Endothelial cell of umbilical vein (primary cell): ENCODE measurements around the gene CCNT2. TPM values are rescaled to one million over a fixed set of nuclear protein-coding genes. Genes with fewer than 3 reads are reported as not detected.

ENCODE experiments used
- BruUV-seq: library from RNA; stranded (reverse); fragments of 400-500 nt; replicated peaks from 2 replicates; lab custom pipeline; 2021; lab: Mats Ljungman, UMichigan
- CTCF ChIA-PET: fragments of 300-600, 350-600 bp; sonication (Branson Sonifier 250); formaldehyde crosslinking; loops from one replicate; lab custom pipeline; 2021; ENCODE audit warnings: antibody characterized with exemption, inconsistent platforms; lab: Charles Lee
- POLR2A ChIA-PET: fragments of 300-600, 350-600 bp; sonication (Branson Sonifier 250); formaldehyde crosslinking; loops from one replicate; lab custom pipeline; 2021; ENCODE audit warnings: antibody characterized with exemption, inconsistent platforms; lab: Charles Lee
- DNase-seq: peaks from one replicate; pipeline ENCODE4 v3.0.0-alpha.2; 2011; ENCODE audit warnings: low read depth, low spot score
- FAIRE-seq: peaks from 2 replicates; lab custom pipeline; 2011; peaks lifted over from hg19 to GRCh38; lab: Jason Lieb, UNC
- H2AFZ ChIP-seq: 2 replicates; pipeline ENCODE4 v1.6.0; 2012; ENCODE audit warnings: low read depth, low read length, control low read depth, inconsistent platforms
- H3K27ac ChIP-seq: 2 replicates; pipeline ENCODE4 v1.5.1; 2011; ENCODE audit warnings: low read depth, mild to moderate bottlenecking, control low read depth, low read length, moderate library complexity; ENCODE audit not compliant: insufficient read depth
- H3K27me3 ChIP-seq, 2 experiments: 2 replicates each; pipeline versions ENCODE4 v1.6.0 to v1.6.1; 2011; ENCODE audit warnings: low read length in 2 of 2, mixed read lengths in 1 of 2; ENCODE audit not compliant: control insufficient read depth in 2 of 2, insufficient read depth in 2 of 2
- H3K36me3 ChIP-seq, 2 experiments: 2 replicates in 1 of 2; 3 replicates in 1 of 2; pipeline ENCODE4 v1.5.1; 2011; ENCODE audit warnings: low read length in 2 of 2, mild to moderate bottlenecking in 1 of 2, moderate library complexity in 1 of 2; ENCODE audit not compliant: control insufficient read depth in 2 of 2, insufficient read depth in 2 of 2; ENCODE audit errors: extremely low read depth in 1 of 2
- H3K4me1 ChIP-seq: 3 replicates; pipeline ENCODE4 v1.5.1; 2011; ENCODE audit warnings: mild to moderate bottlenecking, low read length; ENCODE audit not compliant: control insufficient read depth, insufficient read depth; ENCODE audit errors: extremely low read depth
- H3K4me2 ChIP-seq: 2 replicates; pipeline ENCODE4 v1.6.1; 2011; ENCODE audit warnings: low read length, control low read depth, mixed read lengths; ENCODE audit not compliant: insufficient read depth
- H3K4me3 ChIP-seq, 3 experiments: fragments of 200-600 bp in 1 of 3; sonication (generic), shearing (Covaris generic) in 1 of 3; replicated peaks in 1 of 3; 2 replicates each; pipeline ENCODE4 v1.5.1; 2011 to 2016; ENCODE audit warnings: control low read depth in 3 of 3, low read length in 3 of 3, mild to moderate bottlenecking in 2 of 3, inconsistent platforms in 1 of 3, low read depth in 1 of 3, moderate library complexity in 1 of 3; ENCODE audit not compliant: insufficient read depth in 1 of 3
- H3K79me2 ChIP-seq: 2 replicates; pipeline ENCODE4 v1.6.0; 2012; ENCODE audit warnings: low read length, inconsistent platforms; ENCODE audit not compliant: control insufficient read depth, insufficient read depth
- H3K9ac ChIP-seq: replicated peaks from 2 replicates; pipeline ENCODE3; 2011; ENCODE audit warnings: low read length, control low read depth; ENCODE audit not compliant: insufficient read depth; ENCODE audit errors: extremely low read depth
- H3K9me1 ChIP-seq: replicated peaks from 3 replicates; pipeline ENCODE4 v1.6.0; 2011; ENCODE audit warnings: mild to moderate bottlenecking, low read length; ENCODE audit not compliant: control insufficient read depth, insufficient read depth; ENCODE audit errors: extremely low read depth
- H3K9me3 ChIP-seq: replicated peaks from 2 replicates; pipeline ENCODE4 v1.5.1; 2012; ENCODE audit warnings: low read length, inconsistent platforms; ENCODE audit not compliant: control insufficient read depth, insufficient read depth
- H4K20me1 ChIP-seq: replicated peaks from 2 replicates; pipeline ENCODE3; 2011; ENCODE audit warnings: mild to moderate bottlenecking, low read length; ENCODE audit not compliant: control insufficient read depth, insufficient read depth; ENCODE audit errors: extremely low read depth
- EZH2 ChIP-seq: IDR thresholded peaks from 2 replicates; pipeline ENCODE4 v1.6.1; 2012; ENCODE audit warnings: borderline replicate concordance, low read depth, mild to moderate bottlenecking, moderate library complexity, low read length, inconsistent platforms; ENCODE audit not compliant: severe bottlenecking
- FOS ChIP-seq: IDR thresholded peaks from 2 replicates; pipeline ENCODE4 v1.6.1; 2011; ENCODE audit warnings: mild to moderate bottlenecking, low read length, moderate library complexity, borderline replicate concordance; ENCODE audit not compliant: insufficient read depth
- GATA2 ChIP-seq: IDR thresholded peaks from 2 replicates; pipeline ENCODE4 v1.7.0; 2011; ENCODE audit warnings: low read depth, mild to moderate bottlenecking, moderate library complexity, mixed read lengths, low read length; ENCODE audit not compliant: insufficient read length, insufficient read depth
- JUN ChIP-seq: IDR thresholded peaks from 2 replicates; pipeline ENCODE4 v1.6.1; 2011; ENCODE audit warnings: borderline replicate concordance, low read depth; ENCODE audit not compliant: insufficient read length, insufficient read depth
- MYC ChIP-seq: IDR thresholded peaks from one replicate; pipeline ENCODE4 v1.6.1; 2011; ENCODE audit warnings: mild to moderate bottlenecking, low read depth, low read length
- POLR2A ChIP-seq: IDR thresholded peaks from 2 replicates; pipeline ENCODE4 v1.6.1; 2012; ENCODE audit warnings: low read depth, mild to moderate bottlenecking, control low read depth, low read length
- POLR2AphosphoS5 ChIP-seq: IDR thresholded peaks from 2 replicates; pipeline ENCODE4 v1.6.1; 2012; ENCODE audit warnings: low read depth, mild to moderate bottlenecking, control low read depth, low read length, moderate library complexity; ENCODE audit not compliant: insufficient read depth
- dilution Hi-C: fragments of 300-500 bp; cut with MboI; formaldehyde crosslinking; loops from one replicate; pipeline ENCODE4 v1.15.0; 2019; ENCODE audit warnings: low sequenced_read_pairs; ENCODE audit not compliant: extremely low pct_ligation_motif_present
- intact Hi-C: fragments of 100-400 bp; cut with micrococcal nuclease; formaldehyde crosslinking; loops from one replicate; pipeline ENCODE4 v1.10.0; 2022
- polyA plus RNA-seq, 4 experiments: library from polyadenylated mRNA; depleted of rRNA in 3 of 4; stranded (reverse) in 3 of 4; unstranded in 1 of 4; fragments of >200 nt; gene quantifications; 2 replicates each; pipeline versions ENCODE4 v1.2.1 to v1.2.3, GENCODE V29; 2011 to 2012; ENCODE audit warnings: missing spikeins in 1 of 4
- total RNA-seq: library from RNA; stranded (reverse); gene quantifications from 2 replicates; pipeline ENCODE4 v1.2.3, GENCODE V29; 2021
- TF ChIP-seq, protein P1 (sequence below), 2 donors: IDR thresholded peaks; 1 replicate in 1 of 2; 2 replicates in 1 of 2; pipeline ENCODE4 v1.5.1; 2011; ENCODE audit warnings: low read length in 2 of 2, mild to moderate bottlenecking in 2 of 2, moderate library complexity in 2 of 2, control low read depth in 1 of 2, inconsistent platforms in 1 of 2, low read depth in 1 of 2; ENCODE audit not compliant: insufficient read depth in 1 of 2; ENCODE audit errors: extremely low read depth in 1 of 2
- TF ChIP-seq, protein P2 (sequence below): IDR thresholded peaks from 2 replicates; pipeline ENCODE4 v1.6.1; 2011; ENCODE audit not compliant: insufficient read depth, insufficient read length

The CCNT2 gene
- total and polyA plus RNA-seq, 2 donors (not counting 3 experiments of a cell fraction or from before 2014, with no cell fraction given) = 10.3 to 35.5 TPM

DNA sequence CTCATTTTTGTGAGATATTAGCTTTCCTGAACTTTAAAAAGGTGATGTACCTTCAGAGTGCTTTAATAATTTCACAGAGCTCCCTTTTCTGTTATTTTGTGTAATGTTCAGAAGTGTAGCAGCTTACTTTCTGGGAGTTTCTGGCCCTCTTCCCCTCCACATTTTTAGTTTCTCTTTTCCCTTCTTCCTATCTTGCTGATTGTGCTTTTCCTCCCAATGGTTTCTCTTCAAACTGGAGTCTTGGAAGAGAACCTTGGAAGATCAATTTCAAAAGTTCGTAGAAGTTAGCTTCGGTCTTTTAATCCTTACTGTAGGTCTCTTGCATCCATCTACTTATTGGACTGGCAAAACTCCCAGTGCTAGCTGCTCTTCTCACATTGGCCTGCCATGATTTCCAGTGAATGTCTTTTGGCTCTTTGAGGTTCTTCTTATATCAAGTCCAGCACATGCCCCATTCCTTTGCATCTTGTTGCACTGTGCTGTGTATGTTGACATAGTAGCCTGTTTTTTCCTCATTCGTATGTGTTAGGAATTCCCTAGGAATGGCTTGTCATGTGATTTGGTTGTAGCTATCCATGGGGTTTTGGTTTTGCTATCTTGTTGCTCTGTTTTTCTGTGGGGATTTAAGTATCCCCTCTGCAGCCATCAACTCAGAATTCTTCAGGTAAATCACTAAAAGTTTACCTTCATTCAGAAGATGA lies 7.8 kb downstream of the CCNT2 start:
- no peak overlapping the region for H2AFZ ChIP-seq
- peaks cover 0 to 6% of the 10 kb centered on the region in 2 experiments for H3K36me3 ChIP-seq
- no peak overlapping the region for H3K9ac ChIP-seq
- no peak for FAIRE-seq
- H3K27ac ChIP-seq = no peak overlapping the region
- H3K79me2 ChIP-seq = peaks cover 100% of the 10 kb centered on the region
- no peaks in the 10 kb centered on the region for H3K9me1 ChIP-seq
- H4K20me1 ChIP-seq = peaks cover 32% of the 10 kb centered on the region
- ChIA-PET CTCF (interaction anchor here (0.8 kb wide), 1 partner anchor 8 kb away, joined by 3 read pairs; no protein-coding TSS in a partner anchor), POLR2A (interaction anchor here (0.6 kb wide), 1 partner anchor 913 kb away, joined by 4 read pairs; no protein-coding TSS in a partner anchor)
- no peak for TF ChIP-seq JUN
- TF ChIP-seq, protein P1, sequence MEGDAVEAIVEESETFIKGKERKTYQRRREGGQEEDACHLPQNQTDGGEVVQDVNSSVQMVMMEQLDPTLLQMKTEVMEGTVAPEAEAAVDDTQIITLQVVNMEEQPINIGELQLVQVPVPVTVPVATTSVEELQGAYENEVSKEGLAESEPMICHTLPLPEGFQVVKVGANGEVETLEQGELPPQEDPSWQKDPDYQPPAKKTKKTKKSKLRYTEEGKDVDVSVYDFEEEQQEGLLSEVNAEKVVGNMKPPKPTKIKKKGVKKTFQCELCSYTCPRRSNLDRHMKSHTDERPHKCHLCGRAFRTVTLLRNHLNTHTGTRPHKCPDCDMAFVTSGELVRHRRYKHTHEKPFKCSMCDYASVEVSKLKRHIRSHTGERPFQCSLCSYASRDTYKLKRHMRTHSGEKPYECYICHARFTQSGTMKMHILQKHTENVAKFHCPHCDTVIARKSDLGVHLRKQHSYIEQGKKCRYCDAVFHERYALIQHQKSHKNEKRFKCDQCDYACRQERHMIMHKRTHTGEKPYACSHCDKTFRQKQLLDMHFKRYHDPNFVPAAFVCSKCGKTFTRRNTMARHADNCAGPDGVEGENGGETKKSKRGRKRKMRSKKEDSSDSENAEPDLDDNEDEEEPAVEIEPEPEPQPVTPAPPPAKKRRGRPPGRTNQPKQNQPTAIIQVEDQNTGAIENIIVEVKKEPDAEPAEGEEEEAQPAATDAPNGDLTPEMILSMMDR (IDR thresholded peaks at IDR 0.05; ENCODE audit: extremely low read depth in 1 of 2, insufficient read depth in 1 of 2, low read depth in 1 of 2, low read length in 2 of 2) = no peak
- TF ChIP-seq POLR2AphosphoS5 = no peak
- no peak for TF ChIP-seq EZH2
- TF ChIP-seq FOS = no peak
- TF ChIP-seq POLR2A = no peak
- TF ChIP-seq GATA2 = no peak
- TF ChIP-seq MYC = no peak
- TF ChIP-seq, protein P2, sequence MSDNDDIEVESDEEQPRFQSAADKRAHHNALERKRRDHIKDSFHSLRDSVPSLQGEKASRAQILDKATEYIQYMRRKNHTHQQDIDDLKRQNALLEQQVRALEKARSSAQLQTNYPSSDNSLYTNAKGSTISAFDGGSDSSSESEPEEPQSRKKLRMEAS = no peak
- no peaks in the 10 kb centered on the region for H3K9me3 ChIP-seq
- H3K4me3 ChIP-seq = no peak overlapping the region
- peak; percentile 26 for DNase-seq
- H3K27me3 ChIP-seq = no peaks in the 10 kb centered on the region
- H3K4me2 ChIP-seq = no peak overlapping the region
- H3K4me1 ChIP-seq = peaks cover 6% of the 10 kb centered on the region
- BruUV-seq = no TSS peak
- intact Hi-C loops (no loop called here), dilution Hi-C loops (no loop called here)
